Measurements from ENCODE around the gene JAK3.

DNA sequence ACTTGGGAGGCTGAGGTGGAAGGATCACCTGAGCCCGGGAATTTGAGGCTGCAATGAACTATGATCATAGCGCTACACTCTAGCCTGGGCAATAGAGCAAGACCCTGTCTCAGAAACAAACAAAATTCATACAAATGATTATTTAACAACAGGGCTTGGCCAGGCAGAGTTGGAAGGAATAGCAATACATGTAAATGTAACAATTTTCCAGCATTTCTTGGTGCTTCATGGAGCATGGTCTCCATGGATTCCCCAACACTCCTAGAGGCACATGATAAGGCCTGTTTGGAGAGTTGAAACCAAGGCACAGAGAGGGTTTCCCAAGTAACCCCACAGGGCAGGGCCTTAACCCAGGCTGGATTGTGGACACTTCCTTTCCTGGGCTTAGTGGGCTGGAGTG lies 36.7 kb downstream of the JAK3 start:
- TF ChIP-seq, protein P1, sequence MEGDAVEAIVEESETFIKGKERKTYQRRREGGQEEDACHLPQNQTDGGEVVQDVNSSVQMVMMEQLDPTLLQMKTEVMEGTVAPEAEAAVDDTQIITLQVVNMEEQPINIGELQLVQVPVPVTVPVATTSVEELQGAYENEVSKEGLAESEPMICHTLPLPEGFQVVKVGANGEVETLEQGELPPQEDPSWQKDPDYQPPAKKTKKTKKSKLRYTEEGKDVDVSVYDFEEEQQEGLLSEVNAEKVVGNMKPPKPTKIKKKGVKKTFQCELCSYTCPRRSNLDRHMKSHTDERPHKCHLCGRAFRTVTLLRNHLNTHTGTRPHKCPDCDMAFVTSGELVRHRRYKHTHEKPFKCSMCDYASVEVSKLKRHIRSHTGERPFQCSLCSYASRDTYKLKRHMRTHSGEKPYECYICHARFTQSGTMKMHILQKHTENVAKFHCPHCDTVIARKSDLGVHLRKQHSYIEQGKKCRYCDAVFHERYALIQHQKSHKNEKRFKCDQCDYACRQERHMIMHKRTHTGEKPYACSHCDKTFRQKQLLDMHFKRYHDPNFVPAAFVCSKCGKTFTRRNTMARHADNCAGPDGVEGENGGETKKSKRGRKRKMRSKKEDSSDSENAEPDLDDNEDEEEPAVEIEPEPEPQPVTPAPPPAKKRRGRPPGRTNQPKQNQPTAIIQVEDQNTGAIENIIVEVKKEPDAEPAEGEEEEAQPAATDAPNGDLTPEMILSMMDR (IDR thresholded peaks at IDR 0.05): no peak
- no peak for TF ChIP-seq POLR2AphosphoS5 (IDR thresholded peaks at IDR 0.05; ENCODE audit: low read depth, low read length)
- TF ChIP-seq SIN3A (IDR thresholded peaks at IDR 0.05; ENCODE audit: borderline replicate concordance, insufficient read depth, low read depth, low read length): no peak
- TF ChIP-seq, protein P2, sequence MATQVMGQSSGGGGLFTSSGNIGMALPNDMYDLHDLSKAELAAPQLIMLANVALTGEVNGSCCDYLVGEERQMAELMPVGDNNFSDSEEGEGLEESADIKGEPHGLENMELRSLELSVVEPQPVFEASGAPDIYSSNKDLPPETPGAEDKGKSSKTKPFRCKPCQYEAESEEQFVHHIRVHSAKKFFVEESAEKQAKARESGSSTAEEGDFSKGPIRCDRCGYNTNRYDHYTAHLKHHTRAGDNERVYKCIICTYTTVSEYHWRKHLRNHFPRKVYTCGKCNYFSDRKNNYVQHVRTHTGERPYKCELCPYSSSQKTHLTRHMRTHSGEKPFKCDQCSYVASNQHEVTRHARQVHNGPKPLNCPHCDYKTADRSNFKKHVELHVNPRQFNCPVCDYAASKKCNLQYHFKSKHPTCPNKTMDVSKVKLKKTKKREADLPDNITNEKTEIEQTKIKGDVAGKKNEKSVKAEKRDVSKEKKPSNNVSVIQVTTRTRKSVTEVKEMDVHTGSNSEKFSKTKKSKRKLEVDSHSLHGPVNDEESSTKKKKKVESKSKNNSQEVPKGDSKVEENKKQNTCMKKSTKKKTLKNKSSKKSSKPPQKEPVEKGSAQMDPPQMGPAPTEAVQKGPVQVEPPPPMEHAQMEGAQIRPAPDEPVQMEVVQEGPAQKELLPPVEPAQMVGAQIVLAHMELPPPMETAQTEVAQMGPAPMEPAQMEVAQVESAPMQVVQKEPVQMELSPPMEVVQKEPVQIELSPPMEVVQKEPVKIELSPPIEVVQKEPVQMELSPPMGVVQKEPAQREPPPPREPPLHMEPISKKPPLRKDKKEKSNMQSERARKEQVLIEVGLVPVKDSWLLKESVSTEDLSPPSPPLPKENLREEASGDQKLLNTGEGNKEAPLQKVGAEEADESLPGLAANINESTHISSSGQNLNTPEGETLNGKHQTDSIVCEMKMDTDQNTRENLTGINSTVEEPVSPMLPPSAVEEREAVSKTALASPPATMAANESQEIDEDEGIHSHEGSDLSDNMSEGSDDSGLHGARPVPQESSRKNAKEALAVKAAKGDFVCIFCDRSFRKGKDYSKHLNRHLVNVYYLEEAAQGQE (IDR thresholded peaks at IDR 0.05; ENCODE audit: insufficient read depth in 1 of 2, low read depth in 2 of 2, low read length in 1 of 2): no peak

All from Panc1 (cell line).